Esophagus muscularis mucosa (tissue), 4 donors: ENCODE measurements around the gene CDHR2. TPM values are rescaled to one million over a fixed set of nuclear protein-coding genes. Genes with fewer than 3 reads are reported as not detected.

ENCODE experiments used
- DNase-seq: peaks from one replicate; pipeline ENCODE4 v3.0.0-alpha.2; 2017; ENCODE audit errors: extremely low spot score
- H3K27ac ChIP-seq, 4 donors: fragments of 200-600 bp; sonication (generic); replicated peaks in 1 of 4; 1 replicate in 3 of 4; 2 replicates in 1 of 4; pipeline ENCODE4 v1.5.1; 2016 to 2019; ENCODE audit warnings: mild to moderate bottlenecking in 1 of 4
- H3K27me3 ChIP-seq, 4 donors: fragments of 200-600 bp; sonication (generic); one replicate each; pipeline versions ENCODE4 v1.5.1 to v1.6.0; 2016 to 2019
- H3K36me3 ChIP-seq, 4 donors: fragments of 200-600 bp; sonication (generic); one replicate each; pipeline ENCODE4 v1.5.1; 2016 to 2019
- H3K4me1 ChIP-seq, 4 donors: fragments of 200-600 bp; sonication (generic); one replicate each; pipeline ENCODE4 v1.5.1; 2016 to 2019
- H3K4me3 ChIP-seq, 4 donors: fragments of 200-600 bp; sonication (generic); 1 replicate in 2 of 4; 2 replicates in 2 of 4; pipeline ENCODE4 v1.5.1; 2016 to 2019; ENCODE audit warnings: mild to moderate bottlenecking in 4 of 4, moderate library complexity in 1 of 4
- H3K9me3 ChIP-seq, 4 donors: fragments of 200-600 bp; sonication (generic); 1 replicate in 3 of 4; 2 replicates in 1 of 4; pipeline ENCODE4 v1.5.1; 2016 to 2019
- CTCF ChIP-seq, 3 experiments: fragments of 200-600 bp in 2 of 3; fragments of 450-650 bp in 1 of 3; sonication (generic) in 2 of 3; IDR thresholded peaks; one replicate each; pipeline ENCODE4 v1.5.1; 2017 to 2019; ENCODE audit warnings: antibody characterized with exemption in 3 of 3, mild to moderate bottlenecking in 2 of 3, moderate library complexity in 1 of 3
- EP300 ChIP-seq: sonication (generic); formaldehyde crosslinking; IDR thresholded peaks from one replicate; pipeline ENCODE4 v1.6.1; 2017; ENCODE audit warnings: antibody characterized with exemption
- POLR2A ChIP-seq: fragments of 450-650 bp; IDR thresholded peaks from one replicate; pipeline ENCODE4 v1.6.1; 2017; ENCODE audit warnings: antibody characterized with exemption, moderate library complexity, mild to moderate bottlenecking, low read depth
- POLR2AphosphoS5 ChIP-seq, 2 donors: sonication (generic); formaldehyde crosslinking; IDR thresholded peaks; one replicate each; pipeline ENCODE4 v1.6.1; 2017; ENCODE audit warnings: antibody characterized with exemption in 2 of 2
- WGBS: methylation state at CpG from one replicate; pipeline ENCODE4 v1.1.5; 2018; 5-methylcytosine and 5-hydroxymethylcytosine counted together
- intact Hi-C: fragments of 100-400 bp; cut with DNase I; formaldehyde crosslinking; loops from one replicate; pipeline ENCODE4 v1.15.1; 2023
- total RNA-seq, 4 donors: library from RNA; depleted of rRNA; stranded (reverse); fragments of >200 nt; gene quantifications; one replicate each; pipeline versions ENCODE4 v1.1.0 to v1.2.1, GENCODE V29; 2016

CDHR2 gene
- total RNA-seq, 4 donors from 2014 or later: 0.92 TPM; not detected in 3

GRCh38 chr5:176530983-176531901, 17.9 kb upstream of the CDHR2 start:
- intact Hi-C loops: no loop called here
- no peak for DNase-seq
- Histone ChIP-seq H3K36me3 (peaks cover 26 to 57% (median 54%) of the 10 kb centered on the region in 4 donors), H3K4me3 (no peak overlapping the region), H3K27ac (peak overlapping the region; percentile 10 to 52 (median 20)), H3K4me1 (peaks cover 56 to 73% (median 64%) of the 10 kb centered on the region in 4 donors), H3K9me3 (no peaks in the 10 kb centered on the region), H3K27me3 (no peaks in the 10 kb centered on the region)
- WGBS: 36% methylated on average over 10 of the region's 24 CpGs
- TF ChIP-seq POLR2A: no peak
- TF ChIP-seq CTCF (IDR thresholded peaks at IDR 0.05): no peak
- TF ChIP-seq EP300: no peak
- TF ChIP-seq POLR2AphosphoS5 (IDR thresholded peaks at IDR 0.05): no peak

- intact Hi-C loops: no loop called here
- peak overlapping the region in 3 of 4 donors; percentile 16 to 52 (median 25) for H3K27ac ChIP-seq
- H3K4me3 ChIP-seq: no peak overlapping the region
- TF ChIP-seq EP300: no peak
- peaks cover 26 to 54% (median 52%) of the 10 kb centered on the region in 4 donors for H3K36me3 ChIP-seq
- WGBS: 86% methylated on average over 4 of the region's 28 CpGs
- H3K4me1 ChIP-seq: peaks cover 56 to 75% (median 66%) of the 10 kb centered on the region in 4 donors
- H3K27me3 ChIP-seq: no peaks in the 10 kb centered on the region
- H3K9me3 ChIP-seq: no peaks in the 10 kb centered on the region
- DNase-seq: no peak
Observed at GRCh38 chr5:176531902-176532493, 17.1 kb upstream of the CDHR2 start.

- no peak overlapping the region for H3K4me3 ChIP-seq
- TF ChIP-seq EP300: no peak
- TF ChIP-seq CTCF (IDR thresholded peaks at IDR 0.05): no peak
- TF ChIP-seq POLR2AphosphoS5 (IDR thresholded peaks at IDR 0.05): no peak
- H3K27ac ChIP-seq: peak overlapping the region; percentile 94 to 100 (median 98)
- H3K9me3 ChIP-seq: no peaks in the 10 kb centered on the region
- H3K4me1 ChIP-seq: peaks cover 56 to 75% (median 66%) of the 10 kb centered on the region in 4 donors
- intact Hi-C loops: no loop called here
- 89% methylated on average over 4 of the region's 9 CpGs for whole genome bisulfite sequencing
- peaks cover 26 to 46% (median 44%) of the 10 kb centered on the region in 4 donors for H3K36me3 ChIP-seq
- H3K27me3 ChIP-seq: no peaks in the 10 kb centered on the region
- no peak for DNase-seq
Observed at GRCh38 chr5:176532795-176533194, 16.3 kb upstream of the CDHR2 start.

GRCh38 chr5:176533390-176533789, 15.8 kb upstream of the CDHR2 start:
- H3K27ac ChIP-seq: peak overlapping the region; percentile 94 to 100 (median 98)
- no peaks in the 10 kb centered on the region for H3K27me3 ChIP-seq
- WGBS: 15% methylated on average over 8 of the region's 8 CpGs
- H3K4me1 ChIP-seq: peaks cover 61 to 78% (median 71%) of the 10 kb centered on the region in 4 donors
- intact Hi-C loops: no loop called here
- no peaks in the 10 kb centered on the region for H3K9me3 ChIP-seq
- peaks cover 25 to 40% (median 39%) of the 10 kb centered on the region in 4 donors for H3K36me3 ChIP-seq
- no peak for DNase-seq
- TF ChIP-seq CTCF (IDR thresholded peaks at IDR 0.05): no peak
- no peak for TF ChIP-seq EP300
- no peak for TF ChIP-seq POLR2A
- TF ChIP-seq POLR2AphosphoS5 (IDR thresholded peaks at IDR 0.05): no peak
- peak overlapping the region in 3 of 4 donors; percentile 4 to 36 (median 22) for H3K4me3 ChIP-seq
